Germinal center (tissue), 1 donor: Measurements from ENCODE around the gene ZDHHC14.

Source experiments
- DNase-seq: peaks from one replicate; pipeline ENCODE4 v3.0.0; 2012; ENCODE audit warnings: mixed read lengths, low spot score

ZDHHC14 gene

DNA sequence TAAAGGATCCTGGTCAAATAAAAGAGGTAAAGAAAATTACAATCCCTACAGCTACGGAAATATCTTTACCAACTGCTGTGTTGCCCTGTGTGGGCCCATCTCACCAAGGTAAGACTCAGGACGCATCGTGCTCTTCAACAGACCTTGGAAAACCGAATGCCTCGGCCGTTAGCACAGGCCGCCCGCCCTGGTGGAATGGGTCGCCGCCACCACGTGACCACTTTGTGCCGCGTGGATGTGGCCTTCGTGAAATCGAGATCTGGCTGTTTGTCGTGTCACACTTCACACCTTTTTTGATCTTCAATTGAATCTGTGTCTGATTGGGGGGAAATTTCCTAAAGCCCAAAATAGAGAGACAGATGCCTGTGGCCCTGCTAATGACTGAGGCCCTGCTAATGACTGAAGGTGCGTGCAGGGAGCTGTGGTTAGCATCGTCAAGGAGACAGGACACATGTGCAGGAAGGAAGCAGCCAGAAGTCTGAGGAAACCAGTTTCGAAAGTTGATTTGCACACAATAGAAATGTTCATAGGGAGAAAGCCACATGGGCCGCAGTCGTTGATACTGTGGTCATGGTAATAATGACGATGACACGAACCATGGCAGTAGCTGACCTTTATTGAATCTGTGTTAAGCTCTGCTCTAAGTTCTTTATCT, 266.4 kb downstream of the ZDHHC14 start:
- DNase-seq: no peak

DNA sequence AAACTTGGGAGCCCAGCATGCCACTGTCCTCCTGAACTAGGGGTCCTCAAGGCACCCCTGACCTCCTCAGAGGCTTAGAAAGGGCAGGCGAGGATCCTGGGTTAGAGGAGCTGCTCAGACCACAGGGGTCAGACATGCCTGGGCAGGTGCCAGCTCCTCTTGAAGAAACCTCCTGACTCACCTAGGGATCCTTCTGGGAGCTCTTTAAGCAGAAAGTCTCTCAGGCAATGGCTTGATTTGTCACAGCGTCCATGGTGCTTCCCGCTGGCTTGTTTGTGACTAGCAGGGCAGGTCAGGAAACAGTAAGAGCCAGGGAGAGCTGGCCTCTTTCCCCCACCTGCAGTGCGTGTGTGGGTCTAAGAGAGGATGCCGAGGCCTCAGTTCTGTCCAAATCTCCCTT, 267.6 kb downstream of the ZDHHC14 start:
- DNase-seq: no peak

DNA sequence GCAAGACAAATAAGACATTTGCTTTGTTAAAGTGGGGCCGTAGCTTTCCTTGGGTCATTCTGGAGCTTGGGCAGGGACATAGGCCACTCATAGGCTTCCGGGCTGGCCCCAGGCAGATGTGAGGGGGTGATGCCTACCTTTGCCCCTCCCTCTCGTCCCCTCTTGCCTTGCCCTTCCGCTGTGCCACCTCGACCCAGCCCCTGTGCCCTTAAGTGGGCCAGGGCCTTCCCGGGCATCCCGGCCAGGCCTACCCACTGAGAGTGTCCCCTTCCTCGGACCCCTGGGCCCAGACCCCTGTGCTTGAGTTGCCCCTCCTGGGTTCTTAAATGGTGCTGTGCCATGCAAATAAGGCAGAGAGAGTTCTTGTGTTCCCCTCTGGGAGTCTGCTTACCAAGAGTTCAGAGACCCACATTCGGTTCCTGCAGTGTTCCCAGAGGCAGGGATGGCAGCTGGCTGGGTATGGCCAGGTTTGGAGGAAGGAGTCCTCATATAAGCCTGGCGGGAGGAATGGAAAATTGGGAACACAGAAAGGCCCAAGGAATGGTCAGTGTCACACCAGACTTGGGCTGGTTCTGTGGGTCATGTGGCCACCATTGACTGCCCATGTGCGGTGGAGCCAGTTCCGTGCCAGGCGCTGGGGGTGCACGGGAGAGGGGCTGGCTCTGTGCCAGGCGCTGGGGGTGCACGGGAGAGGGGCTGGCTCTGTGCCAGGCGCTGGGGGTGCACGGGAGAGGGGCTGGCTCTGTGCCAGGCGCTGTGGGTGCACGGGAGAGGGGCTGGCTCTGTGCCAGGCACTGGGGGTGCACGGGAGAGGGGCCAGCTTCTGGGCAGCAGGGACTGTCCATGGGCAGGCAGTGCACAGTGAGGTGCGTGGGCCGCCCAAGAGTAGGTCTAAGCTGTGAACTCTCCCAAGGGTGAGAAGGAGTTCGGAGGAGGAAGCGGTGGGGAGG, 268.6 kb downstream of the ZDHHC14 start:
- no peak for DNase-seq

DNA sequence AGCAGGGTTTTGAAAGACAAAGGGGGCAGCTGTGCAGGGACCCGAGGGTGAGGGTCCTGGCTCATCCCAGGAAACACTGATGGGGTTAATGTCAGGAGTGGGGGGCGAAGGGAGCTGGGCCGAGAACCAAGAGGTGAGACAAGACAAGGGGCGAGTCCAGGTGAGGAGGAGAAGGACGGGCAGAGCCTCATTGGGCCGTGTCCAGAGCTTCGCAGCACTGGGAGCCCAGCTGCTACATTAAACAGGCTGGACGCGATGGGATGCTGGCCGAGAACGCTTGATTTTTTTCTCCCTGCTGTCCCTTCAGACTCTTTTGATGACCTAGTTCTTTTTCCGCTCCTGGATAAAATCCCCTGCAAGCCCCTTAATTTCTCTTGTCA, 269.3 kb downstream of the ZDHHC14 start:
- DNase-seq: no peak

DNA sequence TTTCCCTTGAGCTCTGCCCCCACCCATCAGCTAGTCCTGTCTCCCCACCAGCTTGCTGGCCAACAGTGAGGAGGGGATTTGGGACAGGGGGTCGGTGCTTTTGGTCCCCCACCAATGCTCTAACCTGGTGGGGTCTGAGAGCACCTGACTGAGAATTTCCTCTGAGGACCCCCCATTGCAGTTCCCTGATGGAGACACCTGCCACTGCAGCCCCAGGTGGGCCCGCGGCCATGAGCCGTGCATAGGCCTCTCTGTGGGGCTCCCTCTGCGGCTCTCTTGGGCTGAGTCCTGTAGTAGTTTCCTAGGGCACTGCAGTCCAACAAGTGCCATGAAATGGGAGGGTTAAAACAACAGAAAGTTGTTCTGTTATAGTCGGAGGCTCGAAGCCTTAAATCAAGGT, 269.8 kb downstream of the ZDHHC14 start:
- DNase-seq: no peak

DNA sequence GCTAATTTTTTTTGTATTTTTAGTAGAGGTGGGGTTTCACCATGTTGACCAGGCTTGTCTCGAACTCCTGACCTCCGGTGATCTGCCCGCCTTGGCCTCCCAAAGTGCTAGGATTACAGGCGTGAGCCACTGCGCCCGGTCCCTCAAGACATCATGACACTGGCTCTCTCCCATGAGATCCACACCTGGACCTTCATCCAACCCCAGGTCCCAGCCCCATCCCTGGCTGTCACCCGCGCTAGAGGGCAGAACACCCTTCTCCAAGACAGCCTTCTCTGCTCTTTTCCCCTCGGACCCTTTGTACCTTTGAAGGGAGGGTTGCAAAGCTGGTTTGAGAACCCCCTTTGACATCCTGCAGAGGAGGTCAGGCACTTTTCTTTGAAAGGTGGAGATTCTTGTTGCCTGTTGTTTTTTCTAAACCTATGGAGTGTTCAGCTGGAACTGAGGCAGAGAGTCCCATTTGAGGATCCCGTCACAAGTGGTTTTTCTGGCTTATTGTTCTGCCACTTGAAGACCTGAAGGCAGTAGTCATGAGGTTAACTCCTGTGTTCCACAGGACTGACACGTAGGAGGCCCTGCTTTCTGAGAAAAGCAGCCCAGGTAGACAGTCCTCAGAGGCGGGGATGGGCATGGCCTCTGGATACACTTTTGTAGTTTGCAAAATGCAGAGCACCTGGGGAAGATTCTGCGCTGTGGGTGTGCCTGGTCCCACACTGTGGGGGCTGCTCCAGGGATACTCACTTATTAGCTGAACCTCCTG, 270.9 kb downstream of the ZDHHC14 start:
- no peak for DNase-seq

DNA sequence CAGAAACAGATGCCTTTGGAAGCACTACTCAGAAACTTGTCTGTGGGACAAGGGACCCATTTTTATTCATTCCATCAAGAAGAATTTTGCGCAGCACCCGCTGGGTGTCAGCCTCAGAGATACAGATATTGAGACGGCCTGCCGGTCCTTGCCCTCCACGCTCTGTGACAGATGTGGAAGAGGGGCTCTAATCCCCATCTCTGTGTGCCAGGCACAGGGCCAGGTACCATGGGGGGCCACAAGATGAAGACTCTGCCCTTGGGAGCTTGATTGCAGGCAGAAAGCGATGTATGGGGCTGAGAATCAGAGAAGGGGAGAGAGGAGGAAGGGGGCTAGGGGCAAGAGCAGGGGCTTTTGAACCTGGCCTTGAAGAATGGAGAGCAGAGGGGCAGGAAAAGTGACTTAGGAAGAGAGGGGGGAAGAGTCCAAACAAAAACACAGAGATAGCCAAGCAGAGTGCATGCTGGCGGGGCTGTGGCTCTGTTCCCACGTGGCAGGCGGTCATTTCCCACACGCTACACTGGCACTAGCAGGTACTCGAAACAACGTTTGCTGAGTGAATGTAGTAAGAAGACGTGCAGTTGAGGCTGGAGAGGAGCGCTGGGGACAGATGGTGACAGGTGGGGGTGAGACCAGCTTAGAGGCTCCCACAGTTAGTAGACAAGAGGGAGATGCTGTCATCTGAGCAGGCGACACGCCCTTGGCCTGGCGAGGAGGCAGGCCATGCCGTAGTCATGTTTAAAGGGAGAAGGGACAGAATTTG, 271.8 kb downstream of the ZDHHC14 start:
- DNase-seq: no peak

DNA sequence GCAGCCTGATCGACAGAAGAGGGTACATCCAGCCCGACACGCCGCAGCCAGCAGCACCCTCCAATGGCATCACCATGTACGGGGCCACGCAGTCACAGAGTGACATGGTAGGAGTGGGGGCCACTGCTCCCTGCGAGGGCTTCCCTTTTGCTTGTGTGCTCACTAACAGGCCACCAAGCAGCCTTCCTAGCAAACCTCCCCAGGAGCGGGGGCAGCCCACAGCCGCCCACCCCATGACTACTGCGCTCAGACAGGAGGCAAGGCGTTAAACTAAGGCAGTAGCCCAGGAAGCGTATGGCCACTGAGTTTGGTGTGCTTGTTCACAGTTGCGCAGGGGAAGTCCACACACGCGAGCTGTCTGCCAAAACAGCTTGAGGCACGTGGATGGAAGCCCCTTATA, 272.5 kb downstream of the ZDHHC14 start:
- DNase-seq: no peak

DNA sequence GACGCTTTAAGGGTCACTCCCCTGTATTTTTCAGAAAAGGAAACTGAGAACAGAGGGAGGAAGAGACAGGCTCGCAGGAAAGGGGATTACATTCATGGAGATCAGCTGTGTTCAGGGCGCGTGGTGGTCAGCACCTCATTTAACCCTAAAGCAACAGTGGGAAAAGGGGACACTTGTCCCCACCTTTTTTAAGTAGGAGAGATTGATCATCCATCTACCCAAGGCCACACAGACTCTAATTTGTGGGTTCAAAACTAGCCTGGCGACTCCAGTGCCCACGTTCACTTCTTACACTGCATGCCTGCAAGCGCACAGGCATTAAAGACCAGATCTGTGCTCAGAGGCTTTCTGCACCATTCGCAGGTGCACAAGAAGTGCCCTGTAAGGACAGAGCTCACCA, 274.1 kb downstream of the ZDHHC14 start:
- DNase-seq: no peak

DNA sequence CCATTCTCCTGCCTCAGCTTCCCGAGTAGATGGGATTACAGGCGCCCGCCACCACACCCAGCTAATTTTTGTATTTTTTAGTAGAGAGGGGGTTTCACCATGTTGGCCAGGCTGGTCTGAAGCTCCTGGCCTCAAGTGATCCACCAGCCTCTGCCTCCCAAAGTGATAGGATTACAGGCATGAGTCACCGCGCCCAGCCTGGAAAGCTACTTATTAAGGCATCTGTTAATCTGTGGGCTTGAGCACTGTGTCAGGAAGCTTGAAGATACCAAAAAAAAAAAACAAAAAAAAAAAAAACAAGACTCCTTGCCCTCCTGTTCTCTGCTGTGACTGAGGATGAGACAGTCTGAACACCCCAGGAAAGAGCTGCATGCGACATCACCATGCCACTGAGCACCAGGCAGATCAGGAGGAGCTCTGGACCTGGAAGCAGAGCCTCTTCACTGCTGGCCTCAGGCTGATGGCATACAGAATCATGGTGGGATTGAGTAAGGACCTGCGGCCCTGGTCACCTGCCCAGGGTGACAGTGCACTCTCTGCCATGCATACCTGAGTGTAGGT, 275.5 kb downstream of the ZDHHC14 start:
- DNase-seq: no peak

DNA sequence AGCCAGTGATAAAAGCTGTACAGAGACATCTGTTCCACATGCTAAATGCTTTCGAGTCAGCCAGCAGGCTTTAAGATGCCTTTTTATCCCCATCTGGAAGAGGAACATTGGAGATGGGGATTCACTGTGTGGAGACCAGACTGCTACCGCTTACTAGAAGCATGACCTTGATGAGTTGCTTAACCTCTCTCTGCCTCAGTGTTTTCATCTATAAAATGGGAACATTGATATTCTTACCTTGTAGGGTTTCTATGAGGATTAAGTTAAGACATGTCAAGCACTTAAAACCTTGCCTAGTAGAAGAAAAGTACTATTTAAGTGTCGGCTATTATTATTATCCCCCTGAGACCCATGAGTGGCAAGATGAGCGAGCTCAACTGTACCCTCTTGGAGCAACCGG, 276.8 kb downstream of the ZDHHC14 start:
- no peak for DNase-seq

DNA sequence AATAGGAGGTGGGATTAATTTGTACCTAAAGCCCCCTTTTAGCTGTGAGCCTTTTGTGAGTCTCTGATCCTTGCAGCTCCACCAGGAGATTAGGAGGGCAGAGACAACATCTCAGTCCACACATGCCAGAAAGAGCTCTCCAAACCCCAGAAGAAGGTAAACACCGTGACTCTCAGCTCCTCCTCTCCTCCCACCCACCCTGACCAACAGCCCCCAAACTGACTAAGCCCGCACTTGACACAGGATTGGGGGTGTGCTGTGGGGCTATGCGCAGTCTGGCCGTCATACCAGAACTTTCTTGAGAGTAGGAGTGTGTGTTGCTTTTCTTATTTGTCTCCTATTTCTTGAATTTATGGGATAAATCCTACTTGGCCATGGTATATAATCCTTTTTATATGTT, 277.3 kb downstream of the ZDHHC14 start:
- no peak for DNase-seq

DNA sequence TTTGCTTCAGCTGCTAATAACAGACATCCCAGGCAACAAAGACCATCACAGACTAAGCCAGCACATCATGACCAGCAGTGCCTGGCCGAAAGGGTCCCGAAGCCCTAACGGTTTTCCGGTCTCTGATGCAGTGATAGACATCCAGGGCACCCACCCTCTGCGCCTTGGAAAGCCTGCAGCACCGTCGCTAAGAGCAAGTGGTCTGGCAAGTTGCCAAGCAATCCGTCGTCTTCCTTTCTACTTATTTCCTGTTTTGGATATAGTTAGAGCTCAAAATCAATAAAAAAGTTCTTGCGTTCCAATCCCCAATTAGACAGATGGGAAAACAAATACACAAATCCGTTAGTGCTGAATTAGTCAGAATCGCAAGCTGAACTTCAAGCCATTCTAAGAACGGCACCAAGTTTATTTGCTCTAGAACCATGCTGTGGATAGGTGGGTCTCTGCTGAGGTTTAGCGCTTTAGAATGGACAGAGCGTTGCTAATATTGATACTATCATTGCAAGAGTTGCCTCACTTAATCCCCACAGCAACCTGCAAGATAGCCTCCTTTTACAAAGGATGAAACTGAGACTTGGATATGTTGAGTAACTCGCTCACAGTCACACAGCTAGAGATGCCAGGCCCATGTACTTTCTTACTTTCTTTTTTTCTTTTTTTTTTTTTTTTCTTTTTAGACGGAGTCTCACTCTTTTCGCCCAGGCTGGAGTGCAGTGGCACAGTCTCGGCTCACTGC, 278.7 kb downstream of the ZDHHC14 start:
- no peak for DNase-seq

DNA sequence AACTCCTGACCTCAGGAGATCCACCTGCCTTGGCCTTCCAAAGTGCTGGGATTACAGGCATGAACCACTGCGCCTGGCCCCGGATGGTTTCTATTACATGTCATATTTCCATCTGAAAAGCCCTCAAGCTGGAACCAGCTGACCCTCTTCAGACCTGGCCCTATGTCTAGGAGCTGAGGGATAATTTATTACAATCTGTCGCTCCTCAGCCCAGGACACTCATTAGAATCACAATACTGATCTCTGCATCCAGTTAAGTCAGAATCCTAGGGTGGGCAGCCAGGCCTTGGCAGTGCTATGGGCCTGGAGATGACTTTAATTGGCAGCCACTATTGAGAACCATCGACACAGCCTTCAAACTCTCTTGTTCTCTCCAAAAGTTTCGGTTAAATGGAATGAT, 279.4 kb downstream of the ZDHHC14 start:
- DNase-seq: no peak

DNA sequence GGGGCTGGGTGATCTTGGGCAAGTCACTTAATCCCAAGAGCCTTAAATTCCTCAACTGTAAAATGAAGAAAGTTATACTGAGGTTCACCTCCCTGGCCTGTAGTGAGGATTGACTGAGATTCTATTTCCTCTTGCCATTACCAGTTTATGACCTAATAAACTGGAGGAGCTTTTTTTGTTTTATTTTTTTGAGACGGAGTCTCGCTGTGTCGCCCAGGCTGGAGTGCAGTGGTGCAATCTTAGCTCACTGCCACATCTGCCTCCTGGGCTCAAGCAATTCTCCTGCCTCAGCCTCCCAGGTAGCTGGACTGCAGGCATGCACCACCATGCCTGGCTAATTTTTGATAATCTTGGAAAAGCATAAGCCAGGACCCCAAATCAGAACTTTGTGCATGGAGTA, 280.7 kb downstream of the ZDHHC14 start:
- DNase-seq: no peak

DNA sequence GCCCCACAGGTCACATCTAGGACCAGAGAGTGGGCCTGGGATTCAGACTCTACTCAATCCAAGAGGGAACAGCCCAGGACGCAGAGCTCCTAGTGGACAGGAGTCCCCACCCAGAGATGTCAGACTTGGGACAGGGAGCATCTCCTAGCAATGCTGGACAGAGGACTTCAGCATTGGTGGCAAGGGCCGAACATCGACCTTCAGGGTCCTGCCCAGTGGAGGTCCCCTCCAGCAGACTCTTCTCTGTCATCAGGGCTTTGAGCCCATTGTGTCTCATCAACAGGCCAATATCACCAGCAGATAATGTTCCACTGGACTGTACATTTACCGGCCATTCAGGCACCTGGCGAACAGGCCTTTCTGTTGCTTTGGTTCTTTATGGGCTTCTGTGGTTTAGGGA, 282.3 kb downstream of the ZDHHC14 start:
- no peak for DNase-seq

DNA sequence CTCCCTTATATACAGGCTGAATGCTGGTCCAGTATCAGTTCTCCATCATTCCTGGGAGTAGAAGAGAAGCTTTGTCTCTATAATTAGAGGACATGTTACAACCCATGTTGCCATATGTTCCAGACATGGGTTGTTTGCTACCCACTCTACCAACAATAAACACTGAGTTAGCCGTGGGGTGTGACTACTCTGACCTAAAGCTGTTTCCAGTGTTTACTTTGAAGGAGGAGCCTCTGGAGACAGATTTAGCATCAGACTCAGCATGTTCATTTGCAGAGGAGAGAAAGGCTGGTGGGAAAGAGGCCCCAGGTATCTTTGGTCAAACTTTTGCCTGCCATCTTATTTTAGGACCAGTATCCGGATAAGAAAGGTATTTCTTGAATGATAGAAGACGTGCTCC, 284.2 kb downstream of the ZDHHC14 start:
- no peak for DNase-seq

DNA sequence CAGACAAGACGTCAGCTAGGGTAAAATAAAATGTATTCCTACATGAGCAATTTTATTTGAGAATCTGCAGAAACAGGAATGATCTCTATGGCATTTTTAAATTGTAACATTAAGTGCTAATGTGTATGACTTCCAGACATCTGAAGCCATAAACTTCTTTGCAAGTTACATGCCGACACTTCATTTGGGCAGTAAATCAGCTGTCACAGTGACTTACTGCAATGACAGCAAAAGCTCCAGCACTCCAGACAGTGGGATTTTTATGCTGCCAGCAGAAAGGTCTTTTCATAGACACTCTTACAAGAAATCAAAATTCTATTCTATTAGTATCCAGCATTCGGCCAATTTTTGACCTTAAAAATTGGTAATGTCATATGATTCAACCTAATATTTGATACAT, 285.7 kb downstream of the ZDHHC14 start:
- no peak for DNase-seq

DNA sequence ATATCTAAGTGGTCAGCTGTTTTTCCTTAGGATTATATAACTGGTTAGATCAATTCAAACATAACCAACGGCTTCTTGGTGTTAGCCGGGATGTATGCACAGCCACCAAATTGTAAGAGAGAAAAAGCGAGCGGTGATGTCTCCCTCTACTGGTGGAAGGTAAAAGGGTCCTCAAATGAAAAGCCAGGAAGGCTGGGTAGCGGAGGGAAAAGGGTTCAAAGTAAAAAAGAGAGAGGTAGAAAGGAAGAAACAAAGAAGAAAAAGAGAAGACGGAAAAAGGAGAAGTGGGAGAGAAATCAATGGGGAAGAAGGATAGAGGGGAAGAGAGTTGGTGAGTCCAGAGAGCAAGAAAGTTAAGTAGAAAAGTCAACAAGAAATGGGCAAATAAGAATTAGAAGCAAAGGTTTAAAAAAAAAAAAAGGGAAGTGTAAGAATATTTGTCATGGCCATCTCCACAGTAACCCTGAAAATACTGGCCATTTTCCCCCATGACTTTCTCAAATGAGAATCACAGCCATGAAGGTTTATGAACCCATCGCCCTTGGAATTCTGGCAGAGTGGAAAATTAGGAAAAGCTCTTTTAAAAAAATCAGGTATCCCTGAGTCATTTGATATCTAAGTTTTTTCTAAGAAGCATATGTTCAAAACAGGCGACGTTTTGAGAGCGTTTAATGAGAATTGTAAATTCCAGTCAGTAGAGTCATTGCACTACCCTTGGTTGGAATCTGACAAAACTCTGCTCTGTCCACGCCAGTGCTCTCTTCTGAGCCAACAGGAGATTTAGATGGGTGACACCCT, 286.4 kb downstream of the ZDHHC14 start:
- peak; percentile 76 for DNase-seq

DNA sequence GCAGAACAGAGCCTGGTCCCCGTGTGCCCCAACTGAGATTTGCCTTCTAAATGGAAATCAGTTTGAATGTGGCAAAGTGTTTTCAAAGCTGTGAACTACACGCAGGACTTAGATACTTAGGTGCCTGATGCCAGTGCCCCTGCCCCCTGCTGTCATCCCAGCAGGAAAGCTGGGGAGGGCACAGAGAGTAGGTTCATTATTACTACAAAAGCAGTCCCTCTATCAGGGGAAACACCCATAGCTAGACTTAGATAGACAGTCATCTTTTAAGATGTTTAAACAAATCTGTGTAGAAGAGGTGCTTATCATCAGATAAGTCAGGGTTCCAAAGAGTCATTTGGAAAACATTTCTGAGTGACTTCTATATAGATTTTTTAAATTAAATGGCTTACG, 287.0 kb downstream of the ZDHHC14 start:
- no peak for DNase-seq
